Fibroblast of mammary gland (primary cell): ENCODE measurements around the gene SURF4.

Experiments used
- DNase-seq: peaks from one replicate; pipeline ENCODE4 v3.0.0-alpha.2; 2010; ENCODE audit warnings: low read depth
- H3K4me3 ChIP-seq: 2 replicates; pipeline ENCODE4 v1.5.1; 2011; ENCODE audit warnings: low read depth, mild to moderate bottlenecking, low read length, moderate library complexity; ENCODE audit not compliant: control insufficient read depth
- CTCF ChIP-seq: conservative IDR thresholded peaks from 2 replicates; pipeline ENCODE4 v1.5.1; 2011; ENCODE audit warnings: low read depth, low read length, inconsistent platforms; ENCODE audit not compliant: control insufficient read depth, insufficient read depth

The SURF4 gene

GRCh38 chr9:133360400-133361393 lies 15.2 kb downstream of the SURF4 start:
- DNase-seq, result no peak
- no peak overlapping the region for H3K4me3 ChIP-seq
- TF ChIP-seq CTCF, result no peak

- DNase-seq, result no peak
Measured at GRCh38 chr9:133359399-133360175, 16.3 kb downstream of the SURF4 start.

GRCh38 chr9:133357656-133358055 lies 18.2 kb downstream of the SURF4 start:
- no peak for TF ChIP-seq CTCF
- no peak overlapping the region for H3K4me3 ChIP-seq
- no peak for DNase-seq

More at GRCh38 chr9:133359399-133360175, 16.3 kb downstream of the SURF4 start:
- no peak overlapping the region for H3K4me3 ChIP-seq
- peak; percentile 55 for TF ChIP-seq CTCF

- peak within 1 kb of the TSS; percentile 68 for H3K4me3 ChIP-seq
- peak; percentile 61 for DNase-seq
- no peak for TF ChIP-seq CTCF
Measured at GRCh38 chr9:133356391-133357091, 19.3 kb downstream of the SURF4 start, which contains the start of the genes SURF1 and SURF2. Gene SURF1, minus strand, starts transcription at chr9:133356487. Its CDS starts 34 bp downstream, at chr9:133356453. Gene SURF2, plus strand, starts transcription at chr9:133356550. Its CDS starts 43 bp downstream, at chr9:133356593.

- peak overlapping the region; percentile 67 for H3K4me3 ChIP-seq
- DNase-seq, result no peak
Measured at GRCh38 chr9:133355881-133356357, 19.9 kb downstream of the SURF4 start.

More at GRCh38 chr9:133355881-133356357, 19.9 kb downstream of the SURF4 start:
- TF ChIP-seq CTCF, result no peak
